DMS114 treated with DMSO at 0.1 percent for 48 hours (cell line): ENCODE results near the gene SETD2.
"Not testable (repeated sequence)": the region's sequence is repeated elsewhere in the genome, so short reads cannot be mapped to it uniquely, and the experiment has no call there.

Source experiments
- DNase-seq: peaks from one replicate; lab custom pipeline; 2025; ENCODE audit not compliant: unreplicated experiment; lab: John Stamatoyannopoulos, UW

SETD2 gene

GRCh38 chr3:47104259-47104658 is 59.7 kb downstream of the SETD2 start:
- no peak for DNase-seq

DNA sequence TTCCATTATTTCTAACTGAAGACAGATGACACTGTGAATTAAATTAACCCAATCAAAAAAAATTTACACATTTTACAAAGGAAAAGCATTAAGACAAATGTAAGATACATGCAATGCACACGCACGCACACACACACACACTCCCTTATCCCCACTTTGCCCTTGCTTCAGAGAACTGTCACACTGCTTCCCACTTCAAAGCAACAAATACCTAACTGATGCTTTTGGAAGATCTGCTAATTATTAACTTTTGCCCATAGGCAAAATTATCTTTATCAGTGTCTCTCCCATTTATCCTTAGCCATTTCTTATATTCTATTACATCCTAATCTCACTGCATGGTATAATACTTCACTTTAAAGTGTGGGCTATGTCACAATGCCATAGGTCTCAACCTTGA is 60.3 kb downstream of the SETD2 start:
- DNase-seq = no peak

- DNase-seq = no peak
Measured at GRCh38 chr3:47102081-47102600, 61.8 kb downstream of the SETD2 start.

- no peak for DNase-seq
Measured at GRCh38 chr3:47098910-47099309, 65.0 kb downstream of the SETD2 start.

GRCh38 chr3:47097864-47098263 is 66.0 kb downstream of the SETD2 start:
- DNase-seq = no peak

DNA sequence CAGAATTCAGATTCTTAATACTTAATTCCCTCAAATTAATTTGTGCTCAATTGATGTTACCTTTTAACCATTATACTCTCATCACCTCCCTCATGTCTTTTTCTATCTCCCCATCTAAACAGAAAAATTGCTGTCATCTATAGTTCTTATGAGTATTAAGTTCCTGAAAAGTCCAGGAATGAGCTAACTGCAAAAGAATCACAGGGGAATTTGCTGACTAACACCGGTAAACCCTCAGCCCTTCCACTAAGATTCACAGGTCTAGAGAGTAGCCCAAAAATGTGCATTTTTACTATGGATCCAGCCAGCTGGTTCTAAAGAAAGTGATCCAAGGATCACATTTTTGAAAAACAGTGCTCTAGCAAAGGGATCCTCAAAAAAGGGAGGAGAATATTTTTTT is 67.0 kb downstream of the SETD2 start:
- no peak for DNase-seq

DNA sequence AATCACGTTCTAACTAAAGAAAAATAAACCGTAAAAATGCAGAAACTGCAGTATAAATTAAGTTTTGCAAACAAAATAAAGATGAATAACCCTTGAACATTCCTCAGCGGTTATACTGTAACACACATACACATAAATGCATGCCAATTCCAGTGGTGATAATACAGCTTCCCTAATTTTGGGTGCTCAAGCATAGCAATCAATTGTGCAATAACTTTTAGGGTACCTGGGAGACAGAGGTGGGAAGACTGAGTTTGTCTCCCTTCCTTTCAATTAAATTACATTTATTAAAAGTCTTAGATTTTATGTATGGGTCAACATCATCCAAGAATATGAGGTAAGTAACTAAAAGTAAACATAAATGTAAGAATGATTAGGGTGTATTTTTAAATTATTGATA is 71.8 kb downstream of the SETD2 start:
- DNase-seq = no peak

DNA sequence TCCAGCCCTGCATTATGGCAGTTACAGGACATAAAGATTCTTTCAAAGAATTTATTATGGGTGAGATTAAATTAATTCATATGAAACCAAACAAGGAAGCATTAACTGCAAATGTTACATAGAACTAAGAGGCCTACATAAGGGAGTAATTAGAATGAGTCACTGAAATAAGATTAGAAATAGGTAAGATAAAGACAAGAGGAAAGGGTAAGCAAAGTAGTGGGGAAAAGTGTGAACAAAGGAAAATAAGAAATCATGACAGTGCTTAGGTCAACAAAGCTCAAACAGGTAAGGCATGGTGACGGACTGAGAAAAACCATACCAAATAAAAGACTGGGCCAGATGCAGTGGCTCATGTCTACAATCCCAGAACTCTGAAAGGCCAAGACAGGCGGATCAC is 74.3 kb downstream of the SETD2 start:
- no peak for DNase-seq

DNA sequence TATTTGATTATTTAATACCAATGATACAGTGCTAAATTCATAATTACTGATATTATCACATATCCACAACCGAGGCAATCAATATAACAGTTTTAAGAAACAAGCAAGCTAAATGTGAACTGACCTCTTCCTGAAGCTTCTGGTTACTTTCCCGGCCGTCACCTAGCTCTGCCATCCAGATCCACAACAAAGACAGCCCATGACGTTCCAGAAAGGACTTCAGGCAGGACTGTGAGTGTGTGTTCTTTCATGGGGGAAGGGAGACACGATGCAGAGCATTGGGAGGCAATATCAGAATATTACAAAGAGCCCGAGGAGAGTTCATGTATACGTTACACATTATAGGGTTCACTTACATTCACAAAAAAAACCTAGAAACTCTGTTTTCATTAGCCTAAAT is 77.8 kb downstream of the SETD2 start:
- no peak for DNase-seq

- DNase-seq = no peak
Measured at GRCh38 chr3:47083786-47084185, 80.1 kb downstream of the SETD2 start.

- no peak for DNase-seq
Measured at GRCh38 chr3:47082519-47082918, 81.4 kb downstream of the SETD2 start.

DNA sequence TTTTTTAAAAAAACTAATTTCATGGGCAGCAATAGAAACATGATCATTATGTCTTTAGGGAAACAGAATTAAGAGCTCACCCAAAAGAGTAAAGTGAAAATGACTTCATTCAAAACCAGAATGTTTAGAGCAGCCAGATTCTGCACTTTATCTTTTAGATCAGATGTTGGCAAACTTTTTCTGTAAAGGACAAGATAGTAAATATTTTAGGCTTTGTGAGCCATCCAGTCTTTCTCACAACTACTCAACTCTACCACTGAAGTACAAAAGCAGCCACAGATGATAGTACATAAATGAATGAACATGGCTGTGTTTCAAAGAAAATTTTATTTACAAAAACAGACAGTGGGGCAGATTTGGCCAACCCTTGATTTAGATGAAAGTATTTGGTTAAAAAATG is 84.5 kb downstream of the SETD2 start:
- DNase-seq = no peak

DNA sequence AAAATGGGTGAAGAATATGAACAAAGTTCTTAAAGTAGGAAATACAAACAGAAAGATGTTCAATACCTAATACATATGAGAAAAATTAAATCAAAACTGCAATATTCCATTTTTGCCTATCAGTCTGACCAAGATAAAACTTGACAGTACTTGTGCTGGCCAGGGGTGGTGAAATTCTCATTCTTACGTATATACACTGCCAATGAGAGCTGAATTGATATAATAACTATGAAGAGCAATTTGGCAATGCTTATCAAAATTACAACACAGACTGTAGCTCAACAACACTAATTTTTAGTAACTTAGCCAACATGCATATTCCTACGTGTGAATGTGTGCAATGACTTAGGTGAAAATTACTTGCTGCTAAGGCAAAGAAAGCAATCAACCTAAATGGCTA is 90.2 kb downstream of the SETD2 start:
- no peak for DNase-seq

DNA sequence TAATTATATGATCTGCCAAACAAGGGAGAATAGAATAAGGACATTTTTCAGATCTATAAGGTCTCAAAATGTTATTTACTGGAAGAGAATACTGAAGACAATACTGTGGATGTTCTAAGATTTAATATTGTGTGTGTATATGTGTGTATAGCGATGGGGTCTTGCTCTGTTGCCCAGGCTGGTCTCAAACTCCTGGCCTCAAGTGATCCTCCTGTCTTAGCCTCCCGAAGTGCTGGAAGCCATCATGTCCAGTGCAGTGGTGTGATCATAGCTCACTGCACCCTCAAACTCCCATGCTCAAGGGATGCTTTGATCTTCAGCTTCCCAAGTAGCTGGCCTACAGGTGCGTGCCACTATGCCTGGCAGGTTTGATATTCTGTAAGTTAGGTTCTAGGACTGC is 93.1 kb downstream of the SETD2 start:
- no peak for DNase-seq

GRCh38 chr3:47066259-47066658 is 97.7 kb downstream of the SETD2 start:
- DNase-seq = not testable (repeated sequence)

GRCh38 chr3:47065681-47066080 is 98.2 kb downstream of the SETD2 start:
- DNase-seq = no peak

GRCh38 chr3:47065058-47065457 is 98.9 kb downstream of the SETD2 start:
- DNase-seq = no peak

DNA sequence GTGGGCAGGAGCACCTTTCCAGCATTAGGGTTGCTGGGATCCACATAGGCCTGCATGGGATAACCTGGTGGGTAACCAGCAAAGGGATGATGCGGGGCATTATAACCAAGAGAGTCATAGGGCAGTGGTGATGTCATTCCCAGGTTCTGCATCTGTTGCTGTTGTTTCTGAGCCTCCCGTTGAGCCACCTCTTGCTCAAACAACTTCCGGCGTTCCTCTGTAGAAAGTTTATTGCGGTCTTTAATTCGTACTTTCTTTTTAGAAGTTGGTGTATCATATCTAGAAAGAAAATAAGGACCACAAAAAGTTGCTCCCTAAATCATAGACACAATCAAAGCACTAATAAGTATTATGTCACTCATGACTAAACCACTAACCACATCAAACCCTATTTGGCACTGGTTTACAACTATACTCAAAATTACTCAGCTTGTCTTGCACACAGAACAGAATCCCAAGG is 106.7 kb downstream of the SETD2 start:
- no peak for DNase-seq

- no peak for DNase-seq
Measured at GRCh38 chr3:47056705-47057104, 107.2 kb downstream of the SETD2 start.

GRCh38 chr3:47054412-47054811 is 109.5 kb downstream of the SETD2 start:
- no peak for DNase-seq

DNA sequence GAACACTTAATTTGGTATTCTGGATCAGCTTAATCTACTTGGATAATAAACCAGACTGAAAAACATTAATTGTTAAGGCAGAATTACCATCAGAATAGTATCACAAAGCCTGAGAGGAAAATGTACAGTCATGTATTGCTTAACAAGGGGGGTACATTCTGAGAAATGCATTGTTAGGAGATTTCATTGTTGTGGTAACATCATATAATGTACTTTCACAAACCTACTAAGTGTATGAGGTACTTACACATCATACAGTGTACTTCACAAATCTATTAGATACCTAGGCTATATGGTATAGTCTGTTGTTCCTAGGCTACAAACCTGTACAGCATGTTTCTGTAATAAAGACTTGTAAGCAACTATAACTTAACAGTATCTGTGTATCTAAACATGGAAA is 116.2 kb downstream of the SETD2 start:
- no peak for DNase-seq

DNA sequence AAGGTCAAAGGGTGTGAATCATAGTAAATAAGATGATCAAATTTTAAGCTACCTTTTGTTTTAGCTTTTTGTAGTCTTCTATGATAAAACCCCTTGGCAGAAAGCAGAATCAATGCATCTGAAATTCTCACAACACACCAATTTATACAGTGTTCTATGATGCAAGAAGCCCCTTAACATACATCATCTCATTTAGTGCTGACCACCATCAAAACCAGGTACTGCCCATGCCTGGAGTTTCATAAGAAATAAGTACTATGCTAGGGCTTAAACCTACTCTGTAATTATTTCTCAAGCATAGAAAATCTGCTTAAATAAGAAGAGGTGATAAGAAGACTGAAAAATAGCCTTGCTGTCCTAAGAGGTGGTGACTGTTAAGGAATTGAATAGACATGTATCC is 116.8 kb downstream of the SETD2 start:
- no peak for DNase-seq

DNA sequence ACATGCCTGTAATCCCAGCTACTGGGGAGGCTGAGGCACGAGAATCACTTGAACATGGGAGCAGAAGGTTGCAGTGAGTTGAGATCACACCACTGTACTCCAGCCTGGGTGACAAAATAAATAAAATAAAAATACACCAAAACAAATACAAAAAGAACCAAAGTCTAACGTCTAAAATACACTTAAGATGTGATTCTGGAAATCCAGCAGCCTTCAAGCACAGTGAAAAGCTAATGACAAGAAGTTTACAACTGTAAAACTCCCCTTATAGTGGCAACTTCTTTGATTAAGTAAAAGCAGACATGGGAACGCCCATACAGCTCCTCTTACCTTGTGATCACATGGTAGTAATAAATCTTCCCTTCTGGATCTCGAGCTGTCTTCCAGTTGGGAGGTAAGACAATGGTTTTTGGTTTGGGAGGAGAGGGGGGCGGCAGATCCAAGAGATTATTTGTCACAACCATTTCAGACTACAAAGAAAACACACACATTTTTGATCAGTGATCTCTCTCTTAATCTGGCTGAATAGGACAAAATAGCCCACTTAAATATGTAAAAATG is 121.6 kb downstream of the SETD2 start:
- no peak for DNase-seq
